ENCODE measurements around the gene ARPC2.

The ARPC2 gene

GRCh38 chr2:218235017-218235416 is 18.0 kb downstream of the ARPC2 start:
- no peak for DNase-seq (ENCODE audit: low read depth)
- no peak overlapping the region for H3K4me3 ChIP-seq (ENCODE audit: low read length)
- no peak for TF ChIP-seq CTCF (conservative IDR thresholded peaks at IDR 0.05; ENCODE audit: low read depth, low read length)

GRCh38 chr2:218236829-218237228 is 19.8 kb downstream of the ARPC2 start:
- H3K4me3 ChIP-seq (ENCODE audit: low read length): no peak overlapping the region
- TF ChIP-seq CTCF (conservative IDR thresholded peaks at IDR 0.05; ENCODE audit: low read depth, low read length): no peak
- DNase-seq (ENCODE audit: low read depth): no peak

GRCh38 chr2:218238887-218239286 is 21.9 kb downstream of the ARPC2 start:
- no peak overlapping the region for H3K4me3 ChIP-seq (ENCODE audit: low read length)
- DNase-seq (ENCODE audit: low read depth): no peak
- no peak for TF ChIP-seq CTCF (conservative IDR thresholded peaks at IDR 0.05; ENCODE audit: low read depth, low read length)

GRCh38 chr2:218244204-218244603 is 27.2 kb downstream of the ARPC2 start:
- H3K4me3 ChIP-seq (ENCODE audit: low read length): no peak overlapping the region
- TF ChIP-seq CTCF (conservative IDR thresholded peaks at IDR 0.05; ENCODE audit: low read depth, low read length): no peak
- no peak for DNase-seq (ENCODE audit: low read depth)

- DNase-seq (ENCODE audit: low read depth): no peak
- no peak for TF ChIP-seq CTCF (conservative IDR thresholded peaks at IDR 0.05; ENCODE audit: low read depth, low read length)
- no peak overlapping the region for H3K4me3 ChIP-seq (ENCODE audit: low read length)
These were observed 27.7 kb downstream of the ARPC2 start for GRCh38 chr2:218244665-218245064.

- no peak for TF ChIP-seq CTCF (conservative IDR thresholded peaks at IDR 0.05; ENCODE audit: low read depth, low read length)
- DNase-seq (ENCODE audit: low read depth): no peak
- H3K4me3 ChIP-seq (ENCODE audit: low read length): no peak overlapping the region
These were observed 28.2 kb downstream of the ARPC2 start for GRCh38 chr2:218245214-218245613.

GRCh38 chr2:218249691-218250090 is 32.7 kb downstream of the ARPC2 start:
- no peak for DNase-seq (ENCODE audit: low read depth)
- H3K4me3 ChIP-seq (ENCODE audit: low read length): no peak overlapping the region
- no peak for TF ChIP-seq CTCF (conservative IDR thresholded peaks at IDR 0.05; ENCODE audit: low read depth, low read length)

All from retinal pigment epithelial cell (primary cell).